Calu3 (cell line): ENCODE measurements around the gene GRIK1. TPM values are rescaled to one million over a fixed set of nuclear protein-coding genes. Genes with fewer than 3 reads are reported as not detected.

Experiments
- BruUV-seq: library from RNA; stranded (reverse); fragments of 400-500 nt; replicated peaks from 2 replicates; lab custom pipeline; 2021; lab: Mats Ljungman, UMichigan
- CTCF ChIA-PET: fragments of 300-600 bp; sonication (Branson Sonifier 250); formaldehyde crosslinking; loops from one replicate; lab custom pipeline; 2022; ENCODE audit warnings: antibody characterized with exemption; lab: Charles Lee
- DNase-seq: peaks from one replicate; pipeline ENCODE4 v3.0.0; 2022
- H3K27ac Mint-ChIP-seq: one replicate; pipeline ENCODE4 v1.8.0; 2022; ENCODE audit warnings: mixed read lengths; ENCODE audit not compliant: unreplicated experiment
- H3K27me3 Mint-ChIP-seq: one replicate; pipeline ENCODE4 v1.8.0; 2022; ENCODE audit warnings: mixed read lengths; ENCODE audit not compliant: unreplicated experiment
- H3K36me3 Mint-ChIP-seq: one replicate; pipeline ENCODE4 v1.8.0; 2022; ENCODE audit warnings: mild to moderate bottlenecking, moderate library complexity, mixed read lengths; ENCODE audit not compliant: insufficient read depth, unreplicated experiment
- H3K4me1 Mint-ChIP-seq: one replicate; pipeline ENCODE4 v1.8.0; 2022; ENCODE audit warnings: mild to moderate bottlenecking, low read depth, mixed read lengths; ENCODE audit not compliant: unreplicated experiment
- H3K4me3 Mint-ChIP-seq: one replicate; pipeline ENCODE4 v1.8.0; 2022; ENCODE audit warnings: mild to moderate bottlenecking, low read depth, moderate library complexity, mixed read lengths; ENCODE audit not compliant: unreplicated experiment
- H3K9me3 Mint-ChIP-seq: one replicate; pipeline ENCODE4 v1.8.0; 2022; ENCODE audit warnings: low read depth, mixed read lengths; ENCODE audit not compliant: unreplicated experiment
- CTCF ChIP-seq: fragments of 200-600 bp; IDR thresholded peaks from one replicate; pipeline ENCODE4 v1.8.0; 2022; ENCODE audit warnings: antibody characterized with exemption; ENCODE audit not compliant: unreplicated experiment
- intact Hi-C: fragments of 100-400 bp; cut with micrococcal nuclease; formaldehyde crosslinking; loops from one replicate; pipeline ENCODE4 v1.10.0; 2022; ENCODE audit not compliant: unreplicated experiment
- total RNA-seq: library from RNA; stranded (reverse); gene quantifications from 2 replicates; pipeline ENCODE4 v1.2.3, GENCODE V29; 2022

The GRIK1 gene
- total RNA-seq, 1 experiment from 2014 or later: not detected

GRCh38 chr21:29719521-29719920 lies 220.3 kb downstream of the GRIK1 start:
- H3K27ac Mint-ChIP-seq: no peak overlapping the region
- intact Hi-C loops: no loop called here
- H3K27me3 Mint-ChIP-seq: no peaks in the 10 kb centered on the region
- H3K4me3 Mint-ChIP-seq: no peak overlapping the region
- H3K9me3 Mint-ChIP-seq: no peaks in the 10 kb centered on the region
- CTCF ChIA-PET: no interaction called here
- no peaks in the 10 kb centered on the region for H3K4me1 Mint-ChIP-seq
- no TSS peak for BruUV-seq
- H3K36me3 Mint-ChIP-seq: no peaks in the 10 kb centered on the region
- TF ChIP-seq CTCF: no peak
- DNase-seq: no peak

GRCh38 chr21:29718081-29718815 lies 221.5 kb downstream of the GRIK1 start:
- Mint-ChIP-seq H3K4me3 (no peak overlapping the region), H3K4me1 (no peaks in the 10 kb centered on the region), H3K27me3 (no peaks in the 10 kb centered on the region), H3K27ac (no peak overlapping the region), H3K36me3 (no peaks in the 10 kb centered on the region), H3K9me3 (no peaks in the 10 kb centered on the region)
- intact Hi-C loops: no loop called here
- no peak for DNase-seq
- BruUV-seq: no TSS peak
- no peak for TF ChIP-seq CTCF
- CTCF ChIA-PET: no interaction called here

GRCh38 chr21:29717659-29718058 lies 222.1 kb downstream of the GRIK1 start:
- Mint-ChIP-seq H3K27ac (no peak overlapping the region), H3K4me3 (no peak overlapping the region), H3K27me3 (no peaks in the 10 kb centered on the region), H3K36me3 (no peaks in the 10 kb centered on the region), H3K9me3 (no peaks in the 10 kb centered on the region), H3K4me1 (no peaks in the 10 kb centered on the region)
- CTCF ChIA-PET: no interaction called here
- no peak for TF ChIP-seq CTCF
- no TSS peak for BruUV-seq
- DNase-seq: no peak
- intact Hi-C loops: no loop called here

- H3K36me3 Mint-ChIP-seq: no peaks in the 10 kb centered on the region
Observed at GRCh38 chr21:29716753-29717152, 223.0 kb downstream of the GRIK1 start.

More at GRCh38 chr21:29716753-29717152, 223.0 kb downstream of the GRIK1 start:
- Mint-ChIP-seq H3K4me1 (no peaks in the 10 kb centered on the region), H3K9me3 (no peaks in the 10 kb centered on the region), H3K4me3 (no peak overlapping the region), H3K27ac (no peak overlapping the region), H3K27me3 (no peaks in the 10 kb centered on the region)
- no peak for DNase-seq
- no TSS peak for BruUV-seq
- intact Hi-C loops: no loop called here
- CTCF ChIA-PET: no interaction called here
- no peak for TF ChIP-seq CTCF
